Keratinocyte (primary cell): Measurements from ENCODE around the gene FAM184B. TPM values are rescaled to one million over a fixed set of nuclear protein-coding genes. Genes with fewer than 3 reads are reported as not detected.

ENCODE experiments used
- DNase-seq: peaks from one replicate; pipeline ENCODE4 v3.0.0-alpha.2; 2011; ENCODE audit warnings: low read depth, missing footprints, low spot score
- FAIRE-seq: peaks from 2 replicates; lab custom pipeline; 2011; peaks lifted over from hg19 to GRCh38; lab: Jason Lieb, UNC
- H2AFZ ChIP-seq: 2 replicates; pipeline ENCODE4 v1.6.0; 2012; ENCODE audit warnings: low read length, control low read depth, inconsistent platforms; ENCODE audit not compliant: control insufficient read depth
- H3K27ac ChIP-seq: 2 replicates; pipeline ENCODE4 v1.5.1; 2011; ENCODE audit warnings: low read length; ENCODE audit not compliant: control insufficient read depth, insufficient read depth
- H3K27me3 ChIP-seq: 3 replicates; pipeline ENCODE4 v1.6.0; 2011; ENCODE audit warnings: low read length; ENCODE audit not compliant: control insufficient read depth, insufficient read depth; ENCODE audit errors: extremely low read depth
- H3K36me3 ChIP-seq, 2 experiments: 2 replicates in 1 of 2; 3 replicates in 1 of 2; pipeline ENCODE4 v1.5.1; 2011; ENCODE audit warnings: low read length in 2 of 2, mild to moderate bottlenecking in 1 of 2; ENCODE audit not compliant: control insufficient read depth in 2 of 2, insufficient read depth in 2 of 2; ENCODE audit errors: extremely low read depth in 1 of 2
- H3K4me1 ChIP-seq: 3 replicates; pipeline ENCODE4 v1.5.1; 2011; ENCODE audit warnings: low read length; ENCODE audit not compliant: control insufficient read depth, insufficient read depth; ENCODE audit errors: extremely low read depth
- H3K4me2 ChIP-seq: 3 replicates; pipeline ENCODE4 v1.6.0; 2011; ENCODE audit warnings: low read depth, low read length; ENCODE audit not compliant: control insufficient read depth, insufficient read depth; ENCODE audit errors: extremely low read depth
- H3K4me3 ChIP-seq, 3 experiments: fragments of 200-600 bp in 1 of 3; sonication (generic) in 1 of 3; 2 replicates in 2 of 3; 3 replicates in 1 of 3; pipeline ENCODE4 v1.5.1; 2011 to 2016; ENCODE audit warnings: low read length in 3 of 3, mild to moderate bottlenecking in 3 of 3, control low read depth in 2 of 3, inconsistent platforms in 1 of 3, low read depth in 1 of 3, mixed read lengths in 1 of 3, mixed run types in 1 of 3, moderate library complexity in 1 of 3; ENCODE audit not compliant: control insufficient read depth in 2 of 3, insufficient read depth in 2 of 3; ENCODE audit errors: extremely low read depth in 1 of 3
- H3K79me2 ChIP-seq: 2 replicates; pipeline ENCODE4 v1.6.0; 2012; ENCODE audit warnings: low read length; ENCODE audit not compliant: control insufficient read depth, insufficient read depth
- H3K9ac ChIP-seq: 3 replicates; pipeline ENCODE4 v1.6.0; 2011; ENCODE audit warnings: low read length; ENCODE audit not compliant: control insufficient read depth, insufficient read depth; ENCODE audit errors: extremely low read depth
- H3K9me1 ChIP-seq: 3 replicates; pipeline ENCODE4 v1.6.0; 2011; ENCODE audit warnings: low read length; ENCODE audit not compliant: control insufficient read depth, insufficient read depth; ENCODE audit errors: extremely low read depth
- H3K9me3 ChIP-seq: 2 replicates; pipeline ENCODE4 v1.5.1; 2012; ENCODE audit warnings: low read depth, low read length; ENCODE audit not compliant: control insufficient read depth
- H4K20me1 ChIP-seq: 3 replicates; pipeline ENCODE4 v1.6.0; 2011; ENCODE audit warnings: low read length; ENCODE audit not compliant: control insufficient read depth, insufficient read depth; ENCODE audit errors: extremely low read depth
- EZH2 ChIP-seq: IDR thresholded peaks from one replicate; pipeline ENCODE4 v1.6.1; 2012; ENCODE audit warnings: inconsistent platforms, mild to moderate bottlenecking, low read length, moderate library complexity
- dilution Hi-C: fragments of 300-500 bp; cut with MboI; formaldehyde crosslinking; loops from one replicate; pipeline ENCODE4 v1.7.0; 2020; ENCODE audit warnings: low sequenced_read_pairs; ENCODE audit not compliant: extremely low pct_ligation_motif_present
- polyA plus RNA-seq, 5 experiments: library from polyadenylated mRNA; depleted of rRNA in 3 of 5; stranded (reverse) in 3 of 5; stranded (forward) in 1 of 5; unstranded in 1 of 5; fragments of >200 nt; gene quantifications; 1 replicate in 1 of 5; 2 replicates in 3 of 5; 3 replicates in 1 of 5; pipeline versions ENCODE4 v1.2.1 to v1.2.3, GENCODE V29; 2011 to 2012; ENCODE audit warnings: missing spikeins in 2 of 5, low read depth in 1 of 5, low replicate concordance in 1 of 5
- TF ChIP-seq, protein P1 (sequence below), 3 experiments: IDR thresholded peaks in 1 of 3; conservative IDR thresholded peaks in 1 of 3; optimal IDR thresholded peaks in 1 of 3; 2 replicates in 2 of 3; 3 replicates in 1 of 3; pipeline versions ENCODE3 to v1.5.1; 2011; ENCODE audit warnings: low read length in 3 of 3, mild to moderate bottlenecking in 3 of 3, moderate library complexity in 2 of 3, control low read depth in 1 of 3, inconsistent platforms in 1 of 3; ENCODE audit not compliant: insufficient read depth in 2 of 3; ENCODE audit errors: extremely low read depth in 1 of 3

The FAM184B gene
- polyA plus RNA-seq, 1 donor (not counting 4 experiments of a cell fraction or from before 2014, with no cell fraction given), result 0.01 TPM

DNA sequence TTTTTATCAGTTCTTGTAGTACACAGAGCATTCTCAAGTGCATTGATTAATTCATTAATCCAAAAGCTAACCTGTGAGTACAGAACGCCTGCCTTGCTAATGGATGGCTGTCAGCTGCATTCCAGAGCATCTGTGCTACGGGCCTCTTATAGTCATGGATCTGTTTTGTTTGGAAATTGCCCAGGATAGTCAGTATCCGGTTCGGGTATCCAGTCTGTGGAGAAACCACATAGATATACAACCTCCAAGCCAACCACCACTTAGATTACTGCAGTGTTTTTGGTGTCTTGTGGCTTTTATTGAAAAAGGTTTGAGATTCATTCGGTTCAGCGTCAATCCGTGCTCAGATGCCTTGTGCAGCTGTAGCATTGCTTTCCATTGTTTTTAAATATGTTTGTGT, 200.5 kb downstream of the FAM184B start:
- peaks cover 8% of the 10 kb centered on the region for H3K4me1 ChIP-seq
- no peak overlapping the region for H2AFZ ChIP-seq
- FAIRE-seq (no peak), DNase-seq (no peak)
- H3K27ac ChIP-seq, result no peak overlapping the region
- TF ChIP-seq, protein P1, sequence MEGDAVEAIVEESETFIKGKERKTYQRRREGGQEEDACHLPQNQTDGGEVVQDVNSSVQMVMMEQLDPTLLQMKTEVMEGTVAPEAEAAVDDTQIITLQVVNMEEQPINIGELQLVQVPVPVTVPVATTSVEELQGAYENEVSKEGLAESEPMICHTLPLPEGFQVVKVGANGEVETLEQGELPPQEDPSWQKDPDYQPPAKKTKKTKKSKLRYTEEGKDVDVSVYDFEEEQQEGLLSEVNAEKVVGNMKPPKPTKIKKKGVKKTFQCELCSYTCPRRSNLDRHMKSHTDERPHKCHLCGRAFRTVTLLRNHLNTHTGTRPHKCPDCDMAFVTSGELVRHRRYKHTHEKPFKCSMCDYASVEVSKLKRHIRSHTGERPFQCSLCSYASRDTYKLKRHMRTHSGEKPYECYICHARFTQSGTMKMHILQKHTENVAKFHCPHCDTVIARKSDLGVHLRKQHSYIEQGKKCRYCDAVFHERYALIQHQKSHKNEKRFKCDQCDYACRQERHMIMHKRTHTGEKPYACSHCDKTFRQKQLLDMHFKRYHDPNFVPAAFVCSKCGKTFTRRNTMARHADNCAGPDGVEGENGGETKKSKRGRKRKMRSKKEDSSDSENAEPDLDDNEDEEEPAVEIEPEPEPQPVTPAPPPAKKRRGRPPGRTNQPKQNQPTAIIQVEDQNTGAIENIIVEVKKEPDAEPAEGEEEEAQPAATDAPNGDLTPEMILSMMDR (optimal IDR thresholded peaks at IDR 0.05 in 1 of 3, IDR thresholded peaks at IDR 0.05 in 1 of 3, conservative IDR thresholded peaks at IDR 0.05 in 1 of 3; ENCODE audit: extremely low read depth in 1 of 3, insufficient read depth in 2 of 3, low read length in 3 of 3), result no peak
- no peak for TF ChIP-seq EZH2
- H3K4me3 ChIP-seq, result no peak overlapping the region
- H3K27me3 ChIP-seq, result no peaks in the 10 kb centered on the region
- H3K36me3 ChIP-seq, result peaks cover 24 to 26% of the 10 kb centered on the region in 2 experiments
- peaks cover 17% of the 10 kb centered on the region for H3K79me2 ChIP-seq
- no peak overlapping the region for H3K4me2 ChIP-seq
- H3K9me3 ChIP-seq, result no peaks in the 10 kb centered on the region
- H3K9ac ChIP-seq, result no peak overlapping the region
- H3K9me1 ChIP-seq, result no peaks in the 10 kb centered on the region
- H4K20me1 ChIP-seq, result no peaks in the 10 kb centered on the region
- dilution Hi-C loops, result no loop called here

Other genes starting within 250 kb of the FAM184B start
- 57.3 to 95.6 TPM (median 84.8 TPM) in 3 replicates for gene LAP3, start 204.4 kb downstream of the FAM184B start, polyA plus RNA-seq
- 12.3 to 22.5 TPM (median 21.7 TPM) in 3 replicates for gene MED28, start 167.0 kb downstream of the FAM184B start, polyA plus RNA-seq
- 13.0 to 16.2 TPM (median 13.8 TPM) in 3 replicates for gene DCAF16, start 29.1 kb upstream of the FAM184B start, polyA plus RNA-seq
- gene NCAPG, start 29.4 kb upstream of the FAM184B start, polyA plus RNA-seq, result 1.8 to 18.0 TPM (median 8.8 TPM) in 3 replicates
- gene LCORL, start 240.1 kb upstream of the FAM184B start, polyA plus RNA-seq, result 1.7 to 3.3 TPM (median 1.8 TPM) in 3 replicates